HEK293T (cell line): ENCODE measurements around the gene RAPGEF5.

Source experiments
- CTCF ChIA-PET: fragments of 350-600 bp; formaldehyde crosslinking; extraction: SDS; loops from one replicate; lab custom pipeline; 2021; ENCODE audit warnings: antibody characterized with exemption, inconsistent platforms; lab: Yijun Ruan, JAX
- POLR2A ChIA-PET: fragments of 350-600 bp; formaldehyde crosslinking; extraction: SDS; loops from one replicate; lab custom pipeline; 2020; ENCODE audit warnings: antibody characterized with exemption, inconsistent platforms; lab: Yijun Ruan, JAX
- DNase-seq: peaks from one replicate; pipeline ENCODE4 v3.0.0; 2012; ENCODE audit warnings: mixed read lengths; ENCODE audit errors: extremely low spot score
- ARNT ChIP-seq: fragments of 450-650 bp; IDR thresholded peaks from 2 replicates; pipeline ENCODE4 v1.6.1; 2017; ENCODE audit warnings: mild to moderate bottlenecking
- BHLHE40 ChIP-seq: fragments of 450-650 bp; IDR thresholded peaks from 2 replicates; pipeline ENCODE4 v1.6.1; 2016; ENCODE audit warnings: mild to moderate bottlenecking, moderate library complexity, borderline replicate concordance
- CTBP1 ChIP-seq: fragments of 450-650 bp; IDR thresholded peaks from 2 replicates; pipeline ENCODE4 v1.6.1; 2016; ENCODE audit warnings: borderline replicate concordance
- ELF4 ChIP-seq: fragments of 450-650 bp; IDR thresholded peaks from 2 replicates; pipeline ENCODE4 v1.6.1; 2017; ENCODE audit warnings: antibody characterized with exemption
- FOXA1 ChIP-seq: fragments of 450-650 bp; IDR thresholded peaks from 2 replicates; pipeline ENCODE4 v1.6.1; 2016; ENCODE audit warnings: mild to moderate bottlenecking
- FOXK2 ChIP-seq: fragments of 450-650 bp; IDR thresholded peaks from 2 replicates; pipeline ENCODE4 v1.6.1; 2016; ENCODE audit warnings: mild to moderate bottlenecking
- FOXM1 ChIP-seq: fragments of 450-650 bp; IDR thresholded peaks from 2 replicates; pipeline ENCODE4 v1.6.1; 2017; ENCODE audit warnings: mild to moderate bottlenecking, borderline replicate concordance
- HDGF ChIP-seq: fragments of 450-650 bp; IDR thresholded peaks from 2 replicates; pipeline ENCODE4 v1.6.1; 2017; ENCODE audit warnings: antibody characterized with exemption, borderline replicate concordance
- L3MBTL2 ChIP-seq: fragments of 450-650 bp; conservative IDR thresholded peaks from 2 replicates; pipeline ENCODE4 v1.6.1; 2016; ENCODE audit warnings: mild to moderate bottlenecking
- LEF1 ChIP-seq: fragments of 450-650 bp; IDR thresholded peaks from 2 replicates; pipeline ENCODE4 v1.6.1; 2017; ENCODE audit warnings: mild to moderate bottlenecking, borderline replicate concordance
- NFRKB ChIP-seq: fragments of 450-650 bp; IDR thresholded peaks from 2 replicates; pipeline ENCODE4 v1.6.1; 2016; ENCODE audit warnings: mild to moderate bottlenecking, moderate library complexity
- PKNOX1 ChIP-seq: fragments of 450-650 bp; IDR thresholded peaks from 2 replicates; pipeline ENCODE4 v1.6.1; 2016
- SP1 ChIP-seq: fragments of 450-650 bp; IDR thresholded peaks from 2 replicates; pipeline ENCODE4 v1.6.1; 2017
- SUZ12 ChIP-seq: fragments of 450-650 bp; IDR thresholded peaks from 2 replicates; pipeline ENCODE4 v1.6.1; 2016; ENCODE audit warnings: mild to moderate bottlenecking
- TARDBP ChIP-seq: fragments of 450-650 bp; IDR thresholded peaks from 2 replicates; pipeline ENCODE4 v1.6.1; 2016
- ZNF384 ChIP-seq: fragments of 450-650 bp; IDR thresholded peaks from 2 replicates; pipeline ENCODE4 v1.6.1; 2016

Gene RAPGEF5

DNA sequence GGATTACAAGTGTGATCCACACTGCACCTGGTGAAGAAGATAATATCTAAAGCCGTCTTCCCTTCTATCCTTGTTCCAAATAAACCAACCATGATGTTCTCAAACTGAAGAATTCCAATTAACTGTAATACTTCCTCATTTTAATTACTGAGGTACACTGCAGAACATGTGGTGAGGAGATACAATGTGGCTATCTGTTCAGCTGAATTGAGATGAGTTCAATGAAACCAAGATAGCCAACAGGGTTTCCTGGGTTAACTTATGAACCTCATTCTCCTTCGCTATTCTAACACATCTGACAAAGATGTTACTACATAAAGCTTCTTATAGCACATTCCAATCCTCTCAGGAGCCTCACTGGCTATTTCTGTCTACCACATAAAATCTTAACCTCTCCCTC is 75.5 kb downstream of the RAPGEF5 start:
- no peak for DNase-seq
- no peak for TF ChIP-seq SUZ12
- no peak for TF ChIP-seq PKNOX1
- TF ChIP-seq HDGF: no peak
- no peak for TF ChIP-seq SP1
- TF ChIP-seq ZNF384: no peak
- ChIA-PET CTCF (interaction anchor here (0.5 kb wide), 1 partner anchor 268 kb away, joined by 3 read pairs; no protein-coding TSS in a partner anchor), POLR2A (no interaction called here)

GRCh38 chr7:22280031-22280430 is 76.9 kb downstream of the RAPGEF5 start:
- ChIA-PET POLR2A (no interaction called here), CTCF (no interaction called here)
- DNase-seq: no peak
- no peak for TF ChIP-seq BHLHE40
- TF ChIP-seq PKNOX1: no peak
- no peak for TF ChIP-seq ELF4
- TF ChIP-seq ZNF384: no peak
- TF ChIP-seq CTBP1: no peak
- no peak for TF ChIP-seq NFRKB
- no peak for TF ChIP-seq FOXA1
- no peak for TF ChIP-seq SUZ12
- no peak for TF ChIP-seq ARNT
- TF ChIP-seq L3MBTL2: no peak
- no peak for TF ChIP-seq TARDBP
- TF ChIP-seq SP1: no peak
- no peak for TF ChIP-seq FOXK2
- no peak for TF ChIP-seq HDGF
- no peak for TF ChIP-seq FOXM1
- TF ChIP-seq LEF1: no peak

GRCh38 chr7:22278660-22279059 is 78.3 kb downstream of the RAPGEF5 start:
- DNase-seq: no peak
- POLR2A ChIA-PET: no interaction called here
- TF ChIP-seq HDGF (no peak), FOXK2 (no peak), ELF4 (no peak), CTBP1 (no peak), SUZ12 (no peak), TARDBP (no peak), FOXA1 (no peak), L3MBTL2 (no peak), PKNOX1 (no peak), BHLHE40 (no peak), NFRKB (no peak), FOXM1 (no peak), SP1 (no peak)
- CTCF ChIA-PET: no interaction called here

DNA sequence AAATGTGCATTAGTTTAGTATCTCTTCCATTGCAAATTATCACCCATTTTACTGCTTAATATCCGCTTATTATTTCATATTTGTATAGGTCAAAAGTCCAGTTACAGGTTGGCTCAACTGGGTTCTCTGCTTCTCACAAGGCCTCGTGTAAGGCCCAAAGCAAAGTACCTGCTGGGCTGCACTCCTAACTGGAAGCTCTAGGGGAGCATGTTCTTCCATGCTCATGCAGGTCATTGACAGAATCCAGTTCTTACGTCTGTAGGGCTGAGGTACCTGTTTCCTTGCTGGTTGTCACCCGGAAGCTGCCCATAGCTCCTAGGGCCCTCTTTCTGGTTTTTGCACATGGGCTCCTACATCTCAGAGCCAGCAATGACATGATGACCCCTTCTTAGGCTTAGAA is 79.6 kb downstream of the RAPGEF5 start:
- TF ChIP-seq ARNT (no peak), SUZ12 (no peak), FOXM1 (no peak), PKNOX1 (no peak), L3MBTL2 (no peak)
- CTCF ChIA-PET: interaction anchor here (0.6 kb wide), 1 partner anchor 23 kb away, joined by 4 read pairs; no protein-coding TSS in a partner anchor
- POLR2A ChIA-PET: no interaction called here
- DNase-seq: no peak

DNA sequence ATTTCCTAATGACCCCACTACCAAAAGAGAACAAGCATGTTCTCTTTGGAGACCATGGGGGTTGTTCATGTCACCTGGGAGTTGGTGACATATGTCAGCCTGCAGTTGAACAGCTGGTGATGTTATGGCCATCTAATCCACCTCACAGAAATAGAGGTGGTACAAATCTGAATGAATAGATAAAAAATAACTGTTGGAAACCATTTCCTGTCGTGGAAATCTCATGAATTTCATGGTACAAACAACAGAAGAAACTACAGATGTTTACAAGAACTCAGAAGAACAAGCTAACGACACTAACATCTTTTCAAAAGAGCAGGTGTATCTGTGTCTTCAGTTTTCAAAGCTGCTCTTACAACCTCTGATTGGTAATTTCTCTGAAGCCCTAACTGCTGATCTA is 81.3 kb downstream of the RAPGEF5 start:
- TF ChIP-seq PKNOX1 (no peak), LEF1 (no peak), FOXK2 (no peak), SUZ12 (no peak), ARNT (no peak), NFRKB (no peak), HDGF (no peak)
- DNase-seq: no peak
- POLR2A ChIA-PET: no interaction called here
- CTCF ChIA-PET: no interaction called here

GRCh38 chr7:22271311-22271710 is 85.6 kb downstream of the RAPGEF5 start:
- ChIA-PET POLR2A (no interaction called here), CTCF (no interaction called here)
- DNase-seq: no peak
- no peak for TF ChIP-seq LEF1
- no peak for TF ChIP-seq ZNF384
- no peak for TF ChIP-seq FOXK2
- no peak for TF ChIP-seq L3MBTL2
- TF ChIP-seq SUZ12: no peak
- no peak for TF ChIP-seq HDGF
- no peak for TF ChIP-seq TARDBP
- no peak for TF ChIP-seq ARNT
- TF ChIP-seq BHLHE40: no peak
- no peak for TF ChIP-seq ELF4
- TF ChIP-seq FOXM1: no peak
- no peak for TF ChIP-seq SP1
- no peak for TF ChIP-seq PKNOX1
- TF ChIP-seq NFRKB: no peak
- TF ChIP-seq FOXA1: no peak
- TF ChIP-seq CTBP1: no peak
